AG09319 (cell line): ENCODE results near the gene CASR.

Experiments
- DNase-seq: peaks from one replicate; pipeline ENCODE4 v3.0.0-alpha.2; 2010; ENCODE audit warnings: low read depth; ENCODE audit errors: extremely low read depth
- TF ChIP-seq, protein P1 (sequence below): IDR thresholded peaks from 2 replicates; pipeline ENCODE4 v1.5.1; 2011; ENCODE audit warnings: low read depth, mild to moderate bottlenecking, inconsistent platforms, low read length, moderate library complexity

CASR gene

DNA sequence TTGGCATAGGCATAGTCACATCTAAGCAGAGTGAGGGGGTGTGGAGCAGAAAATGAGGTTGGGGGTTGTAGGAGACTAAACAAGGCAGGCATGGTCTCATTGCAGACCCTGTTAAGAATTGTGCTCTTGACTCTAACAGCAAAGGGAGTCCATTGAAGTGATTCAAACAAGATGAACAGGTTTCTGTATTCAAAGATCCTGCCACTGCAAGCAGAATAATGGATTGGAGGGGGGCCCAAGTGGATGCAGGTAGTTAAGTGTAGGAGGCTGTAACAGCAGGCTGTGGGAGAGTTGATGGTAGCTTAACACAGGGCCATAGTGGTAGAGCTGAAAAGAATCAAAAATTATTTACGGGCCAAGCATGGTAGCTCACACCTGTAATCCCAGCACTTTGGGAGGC is 34.4 kb downstream of the CASR start:
- no peak for DNase-seq
- TF ChIP-seq, protein P1, sequence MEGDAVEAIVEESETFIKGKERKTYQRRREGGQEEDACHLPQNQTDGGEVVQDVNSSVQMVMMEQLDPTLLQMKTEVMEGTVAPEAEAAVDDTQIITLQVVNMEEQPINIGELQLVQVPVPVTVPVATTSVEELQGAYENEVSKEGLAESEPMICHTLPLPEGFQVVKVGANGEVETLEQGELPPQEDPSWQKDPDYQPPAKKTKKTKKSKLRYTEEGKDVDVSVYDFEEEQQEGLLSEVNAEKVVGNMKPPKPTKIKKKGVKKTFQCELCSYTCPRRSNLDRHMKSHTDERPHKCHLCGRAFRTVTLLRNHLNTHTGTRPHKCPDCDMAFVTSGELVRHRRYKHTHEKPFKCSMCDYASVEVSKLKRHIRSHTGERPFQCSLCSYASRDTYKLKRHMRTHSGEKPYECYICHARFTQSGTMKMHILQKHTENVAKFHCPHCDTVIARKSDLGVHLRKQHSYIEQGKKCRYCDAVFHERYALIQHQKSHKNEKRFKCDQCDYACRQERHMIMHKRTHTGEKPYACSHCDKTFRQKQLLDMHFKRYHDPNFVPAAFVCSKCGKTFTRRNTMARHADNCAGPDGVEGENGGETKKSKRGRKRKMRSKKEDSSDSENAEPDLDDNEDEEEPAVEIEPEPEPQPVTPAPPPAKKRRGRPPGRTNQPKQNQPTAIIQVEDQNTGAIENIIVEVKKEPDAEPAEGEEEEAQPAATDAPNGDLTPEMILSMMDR, result no peak

DNA sequence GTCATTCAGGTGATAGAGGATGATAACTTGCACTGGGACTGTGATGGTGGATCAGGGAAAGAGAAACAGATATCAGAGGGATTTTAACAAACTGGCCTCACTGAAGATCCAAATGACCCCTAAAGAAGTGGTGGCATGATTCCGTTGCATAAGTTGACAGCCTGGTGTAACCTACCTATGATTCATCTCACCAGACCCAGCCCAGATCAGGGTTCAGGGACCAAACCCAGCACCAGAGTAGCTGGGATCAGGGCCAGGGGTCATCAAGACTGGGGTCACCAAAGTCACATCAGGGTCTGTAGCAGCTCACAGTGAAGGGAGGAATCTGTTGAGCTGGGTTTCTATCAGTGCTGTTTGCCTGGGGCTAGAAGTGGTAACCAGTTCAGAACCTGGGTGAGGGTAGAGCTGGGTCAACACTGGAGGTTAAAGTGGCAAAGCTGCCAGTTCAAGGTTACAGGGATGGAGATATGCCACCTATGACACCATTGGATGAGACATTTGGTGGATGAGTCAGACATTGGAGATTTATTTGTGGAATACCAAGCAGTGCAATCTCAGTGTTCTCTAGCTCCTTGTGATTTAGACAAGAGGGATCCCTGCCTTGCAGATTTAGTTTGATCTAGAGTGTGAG is 35.9 kb downstream of the CASR start:
- DNase-seq, result no peak
- TF ChIP-seq, protein P1, result no peak

DNA sequence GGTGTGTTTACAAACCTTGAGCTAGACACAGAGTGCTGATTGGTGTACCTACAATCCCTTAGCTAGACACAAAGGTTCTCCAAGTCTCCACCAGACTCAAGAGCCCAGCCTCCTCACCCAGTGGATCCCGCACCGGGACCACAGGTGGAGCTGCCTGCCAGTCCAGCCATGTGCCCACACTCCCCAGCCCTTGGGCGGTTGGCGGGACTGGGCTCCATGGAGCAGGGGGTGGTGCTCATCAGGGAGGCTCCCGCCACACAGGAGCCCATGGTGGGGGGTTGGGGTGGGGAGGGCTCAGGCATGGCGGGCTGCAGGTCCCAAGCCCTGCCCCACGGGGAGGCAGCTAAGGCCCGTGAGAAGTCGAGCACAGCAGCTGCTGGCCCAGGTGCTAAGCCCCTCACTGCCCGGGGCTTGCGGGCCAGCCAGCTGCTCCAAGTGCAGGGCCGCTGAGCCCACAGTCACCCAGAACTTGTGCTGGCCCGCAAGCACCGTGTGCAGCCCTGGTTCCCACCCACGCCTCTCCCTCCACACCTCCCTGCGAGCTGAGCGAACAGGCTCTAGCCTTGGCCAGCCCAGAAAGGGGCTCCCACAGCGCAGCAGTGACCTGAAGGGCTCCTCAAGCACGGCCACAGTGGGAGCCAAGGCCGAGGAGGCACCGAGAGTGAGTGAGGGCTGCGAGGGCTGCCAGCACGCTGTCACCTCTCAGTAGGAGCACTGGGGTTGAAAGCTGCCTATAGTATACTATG is 43.7 kb downstream of the CASR start:
- TF ChIP-seq, protein P1, result no peak
- DNase-seq, result no peak

DNA sequence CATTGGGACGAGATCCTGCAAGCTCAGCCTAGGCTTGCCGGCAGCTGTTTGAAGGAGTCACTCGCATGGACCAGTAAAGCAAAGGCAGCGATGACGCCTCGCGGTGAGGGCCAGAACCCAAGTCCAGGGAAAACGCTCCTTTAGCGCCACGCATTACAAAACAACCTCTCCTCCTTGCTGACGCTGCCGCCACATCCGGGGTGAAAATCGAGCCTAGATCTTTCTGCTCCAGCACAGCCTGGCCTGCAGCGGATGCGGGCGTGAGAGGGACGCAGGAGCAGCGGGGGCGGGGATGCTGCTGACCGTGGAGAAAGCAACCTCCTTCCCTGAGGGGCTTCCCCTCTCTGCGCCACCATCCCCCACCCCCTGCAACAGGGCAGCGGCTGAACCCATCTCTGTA is 46.7 kb downstream of the CASR start:
- TF ChIP-seq, protein P1, result no peak
- no peak for DNase-seq

DNA sequence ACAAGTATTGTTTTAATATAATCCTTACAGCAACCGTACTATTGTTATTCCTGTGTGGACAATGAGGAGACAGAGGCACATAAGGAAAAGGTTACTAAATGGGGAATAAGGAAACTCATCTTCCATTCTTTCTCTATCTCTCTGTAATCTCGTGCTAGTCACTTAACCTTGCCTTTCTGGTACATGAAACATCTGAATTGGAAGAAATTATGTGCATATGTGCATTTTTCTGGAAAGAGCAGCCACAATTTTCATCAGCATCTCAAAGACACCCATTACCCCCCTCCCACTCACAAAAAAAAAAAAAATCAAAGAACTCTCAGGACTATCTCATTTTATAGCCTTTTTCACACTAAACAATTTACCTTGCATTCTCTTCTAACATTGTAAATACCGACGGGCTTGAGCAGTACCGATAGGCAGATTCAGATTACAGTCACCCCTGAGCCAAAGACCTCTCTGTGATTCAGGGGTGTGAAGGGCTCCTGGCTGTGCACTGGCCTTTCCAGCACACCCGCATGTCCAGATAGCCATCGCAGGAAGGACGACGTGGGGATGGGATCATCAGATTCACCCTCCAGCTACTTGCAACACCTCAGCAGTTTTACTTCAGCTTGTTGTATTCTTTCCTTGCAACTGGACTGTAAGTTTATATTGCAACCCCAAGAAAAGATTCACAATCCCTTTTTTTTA is 48.1 kb downstream of the CASR start:
- TF ChIP-seq, protein P1, result no peak
- DNase-seq, result no peak

DNA sequence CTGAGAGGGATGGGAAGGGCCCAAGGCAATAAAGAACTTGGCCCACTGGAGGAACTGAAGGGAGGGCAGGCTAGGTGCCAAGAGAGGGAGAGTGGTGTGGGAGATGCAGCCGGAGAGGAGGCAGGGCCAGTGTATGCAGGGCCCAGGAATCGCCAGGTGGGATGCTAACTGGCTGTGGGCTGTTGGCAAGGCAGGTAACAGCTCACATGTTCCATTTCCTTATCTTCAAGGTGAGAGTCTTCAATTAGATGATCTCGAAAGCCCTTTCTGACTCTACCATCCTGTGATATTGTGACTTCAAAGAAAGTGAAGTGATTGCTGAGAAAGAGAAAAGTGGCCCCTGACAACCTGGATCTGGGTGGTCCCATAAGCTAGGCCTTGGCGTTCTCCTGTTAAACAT is 49.0 kb downstream of the CASR start:
- no peak for DNase-seq
- TF ChIP-seq, protein P1, result no peak
